ENCODE results near the gene SVIL.

SVIL gene

DNA sequence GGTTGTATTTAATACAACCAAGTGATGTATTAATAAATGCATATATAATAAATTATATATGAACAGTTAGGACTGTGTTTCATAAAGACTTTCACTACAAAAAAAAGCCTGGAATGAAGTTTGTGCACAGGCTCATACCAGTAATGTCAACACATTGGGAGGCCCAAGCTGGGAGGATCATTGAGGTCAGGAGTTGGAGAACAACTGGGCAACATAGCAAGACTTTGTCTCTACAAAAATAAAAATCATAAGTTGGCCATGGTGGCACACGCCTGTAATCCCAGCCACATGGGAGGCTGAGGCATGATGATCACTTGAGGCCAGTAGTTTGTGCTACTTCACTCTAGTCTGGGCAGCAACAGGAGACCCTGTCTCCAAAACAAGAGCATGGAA is 15.8 kb upstream of the SVIL start:
- H3K4me3 ChIP-seq (ENCODE audit: low read depth, low read length): no peak overlapping the region
- TF ChIP-seq, protein P1, sequence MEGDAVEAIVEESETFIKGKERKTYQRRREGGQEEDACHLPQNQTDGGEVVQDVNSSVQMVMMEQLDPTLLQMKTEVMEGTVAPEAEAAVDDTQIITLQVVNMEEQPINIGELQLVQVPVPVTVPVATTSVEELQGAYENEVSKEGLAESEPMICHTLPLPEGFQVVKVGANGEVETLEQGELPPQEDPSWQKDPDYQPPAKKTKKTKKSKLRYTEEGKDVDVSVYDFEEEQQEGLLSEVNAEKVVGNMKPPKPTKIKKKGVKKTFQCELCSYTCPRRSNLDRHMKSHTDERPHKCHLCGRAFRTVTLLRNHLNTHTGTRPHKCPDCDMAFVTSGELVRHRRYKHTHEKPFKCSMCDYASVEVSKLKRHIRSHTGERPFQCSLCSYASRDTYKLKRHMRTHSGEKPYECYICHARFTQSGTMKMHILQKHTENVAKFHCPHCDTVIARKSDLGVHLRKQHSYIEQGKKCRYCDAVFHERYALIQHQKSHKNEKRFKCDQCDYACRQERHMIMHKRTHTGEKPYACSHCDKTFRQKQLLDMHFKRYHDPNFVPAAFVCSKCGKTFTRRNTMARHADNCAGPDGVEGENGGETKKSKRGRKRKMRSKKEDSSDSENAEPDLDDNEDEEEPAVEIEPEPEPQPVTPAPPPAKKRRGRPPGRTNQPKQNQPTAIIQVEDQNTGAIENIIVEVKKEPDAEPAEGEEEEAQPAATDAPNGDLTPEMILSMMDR (IDR thresholded peaks at IDR 0.05; ENCODE audit: insufficient read depth, low read length, missing control alignments): no peak
- no peak for DNase-seq (ENCODE audit: low read depth, low spot score)
- POLR2A ChIA-PET: no interaction called here
- CTCF ChIA-PET: no interaction called here

DNA sequence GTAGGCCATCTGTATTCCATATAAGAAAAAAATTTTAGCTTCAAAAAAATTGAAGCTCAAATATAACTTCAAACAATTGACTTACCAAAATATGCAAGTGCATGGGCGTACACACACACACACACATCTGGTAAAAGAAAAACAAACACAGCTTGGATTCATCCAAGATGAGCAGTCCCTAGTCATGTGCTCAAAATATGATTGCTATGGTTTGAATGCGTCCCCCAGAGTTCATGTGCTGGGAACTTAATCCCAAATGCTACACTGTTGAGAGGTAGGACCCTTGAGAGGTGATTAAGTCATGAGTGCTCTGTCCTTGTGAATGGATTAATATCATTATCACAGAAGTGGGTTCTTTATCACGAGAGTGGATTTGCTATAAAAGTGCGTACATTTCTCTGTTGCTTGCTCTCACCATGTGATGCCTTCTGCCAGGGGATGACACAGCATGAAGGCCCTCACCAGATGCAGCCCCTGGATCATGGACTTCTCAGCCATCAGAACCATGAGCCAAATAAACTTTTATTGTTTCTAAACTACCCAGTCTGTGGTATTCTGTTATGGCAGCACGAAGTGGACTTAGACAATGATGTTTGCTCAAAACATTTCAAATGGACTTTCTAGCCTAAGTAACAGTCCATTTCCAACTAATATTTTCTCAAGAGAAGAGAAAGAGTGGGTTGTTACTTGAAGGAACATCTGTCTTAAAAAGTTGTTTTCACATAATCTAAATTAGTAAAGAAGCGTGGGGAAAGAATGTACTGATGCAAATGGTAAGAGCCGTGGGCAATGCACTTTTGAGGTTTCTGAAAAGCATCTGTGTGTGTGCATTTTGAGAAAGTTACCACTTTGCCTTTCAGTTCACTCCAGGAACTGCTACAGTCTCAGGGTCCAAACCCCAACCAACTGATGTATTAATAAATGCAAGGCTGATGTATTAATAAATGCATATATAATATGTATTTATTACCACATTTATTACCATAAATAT is 15.1 kb upstream of the SVIL start:
- TF ChIP-seq, protein P1 (IDR thresholded peaks at IDR 0.05; ENCODE audit: insufficient read depth, low read length, missing control alignments): no peak
- H3K4me3 ChIP-seq (ENCODE audit: low read depth, low read length): no peak overlapping the region
- no peak for DNase-seq (ENCODE audit: low read depth, low spot score)
- ChIA-PET CTCF (interaction anchor here (1.1 kb wide), 2 partner anchors 8 to 12 kb away, joined by 4 read pairs; no protein-coding TSS in a partner anchor), POLR2A (interaction anchor here (2.3 kb wide), 1 partner anchor 9 kb away, joined by 9 read pairs; no protein-coding TSS in a partner anchor)

DNA sequence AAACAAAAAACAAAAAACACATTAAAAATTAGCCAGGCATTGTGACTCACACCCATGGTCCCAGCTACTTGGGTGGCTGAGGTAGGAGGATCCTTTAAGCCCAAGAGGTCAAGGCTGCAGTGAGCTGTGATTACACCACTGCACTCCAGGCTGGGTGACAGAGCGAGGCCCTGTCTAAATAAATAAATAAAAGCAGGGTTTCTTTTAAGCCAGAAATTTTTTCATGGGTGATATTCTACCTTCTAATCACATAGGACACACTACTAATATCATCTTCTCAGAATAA is 14.2 kb upstream of the SVIL start:
- no peak overlapping the region for H3K4me3 ChIP-seq (ENCODE audit: low read depth, low read length)
- TF ChIP-seq, protein P1 (IDR thresholded peaks at IDR 0.05; ENCODE audit: insufficient read depth, low read length, missing control alignments): no peak
- CTCF ChIA-PET: interaction anchor here (1.1 kb wide), 2 partner anchors 9 to 11 kb away, joined by 4 read pairs; no protein-coding TSS in a partner anchor
- DNase-seq (ENCODE audit: low read depth, low spot score): no peak
- POLR2A ChIA-PET: interaction anchor here (2.3 kb wide), 1 partner anchor 10 kb away, joined by 9 read pairs; no protein-coding TSS in a partner anchor

DNA sequence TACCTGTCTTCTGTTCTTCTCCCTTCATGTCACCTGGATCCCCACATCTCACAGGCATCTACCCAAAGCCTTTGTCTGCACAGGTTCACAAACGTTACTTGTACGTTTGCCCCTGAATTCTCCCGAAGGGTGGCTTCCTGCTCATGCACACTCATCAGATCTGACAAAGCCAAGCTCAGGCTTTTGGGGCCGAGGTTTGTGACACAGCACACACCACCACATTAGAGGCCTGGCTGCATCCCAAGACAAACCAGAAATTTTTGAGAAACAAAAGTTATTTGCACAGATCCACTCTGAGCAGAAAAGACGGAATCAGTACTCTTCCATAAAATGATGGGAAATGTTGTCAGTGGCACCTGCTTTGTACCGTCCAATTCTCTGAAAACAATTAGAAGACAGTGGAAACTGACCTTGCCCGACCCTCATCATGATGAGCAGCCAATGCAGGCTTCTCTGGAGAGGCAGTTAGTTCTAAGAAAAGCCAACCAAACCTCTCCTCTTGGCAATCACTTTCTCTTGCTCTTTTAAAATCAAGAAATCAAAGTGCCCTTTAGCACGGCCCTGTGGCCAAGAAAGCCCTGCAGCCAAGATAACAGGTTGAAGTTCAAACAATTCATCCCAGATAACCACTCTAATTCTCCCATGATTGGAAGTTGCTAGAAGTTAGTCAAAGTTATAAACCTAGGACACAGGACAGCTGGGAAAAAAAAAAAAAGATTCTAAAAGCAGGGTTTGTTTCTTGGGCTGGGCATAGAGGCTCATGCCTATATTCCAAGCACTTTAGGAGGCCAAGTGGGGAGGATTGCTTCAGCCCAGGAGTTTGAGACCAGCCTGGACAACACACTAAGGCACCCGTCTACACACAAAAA is 13.6 kb upstream of the SVIL start:
- no peak for DNase-seq (ENCODE audit: low read depth, low spot score)
- ChIA-PET CTCF (interaction anchor here (1.0 to 1.1 kb wide), 2 partner anchors 10 to 11 kb away, joined by 3 to 4 read pairs; no protein-coding TSS in a partner anchor), POLR2A (interaction anchor here (2.3 kb wide), 1 partner anchor 11 kb away, joined by 9 read pairs; no protein-coding TSS in a partner anchor)
- no peak overlapping the region for H3K4me3 ChIP-seq (ENCODE audit: low read depth, low read length)
- TF ChIP-seq, protein P1 (IDR thresholded peaks at IDR 0.05; ENCODE audit: insufficient read depth, low read length, missing control alignments): no peak

DNA sequence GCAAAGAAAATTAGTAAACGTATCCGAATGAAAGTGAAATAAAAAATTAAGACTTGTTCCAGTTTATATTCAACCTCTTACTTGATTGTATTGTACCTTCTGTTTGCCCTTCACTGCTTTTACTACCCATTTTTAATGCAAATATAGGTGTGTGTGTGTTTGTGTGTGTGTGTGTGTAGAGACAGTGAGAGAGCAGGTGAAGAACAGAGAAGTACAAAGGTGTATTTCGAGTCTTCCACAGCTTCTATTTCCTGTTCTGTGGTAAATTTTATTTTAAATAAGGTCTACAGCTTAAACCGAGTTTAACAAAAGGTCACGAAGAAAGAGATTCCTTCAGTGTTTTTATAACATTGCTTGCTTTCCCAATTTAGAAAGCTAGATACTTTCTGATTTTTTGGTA is 12.7 kb upstream of the SVIL start:
- no peak overlapping the region for H3K4me3 ChIP-seq (ENCODE audit: low read depth, low read length)
- no peak for DNase-seq (ENCODE audit: low read depth, low spot score)
- POLR2A ChIA-PET: interaction anchor here (0.6 to 2.3 kb wide), 3 partner anchors 11 to 12 kb away, joined by 3 to 9 read pairs (median 5); no protein-coding TSS in a partner anchor
- CTCF ChIA-PET: interaction anchor here (1.0 to 1.1 kb wide), 3 partner anchors 10 to 89 kb away, joined by 3 read pairs; no protein-coding TSS in a partner anchor
- TF ChIP-seq, protein P1 (IDR thresholded peaks at IDR 0.05; ENCODE audit: insufficient read depth, low read length, missing control alignments): no peak

Data from AG04449 (cell line).